Small intestine (tissue), 7 donors: ENCODE data around the gene SPEM1. TPM values are rescaled to one million over a fixed set of nuclear protein-coding genes. Genes with fewer than 3 reads are reported as not detected.

Experiments used
- DNase-seq, 2 donors: peaks; one replicate each; pipeline versions ENCODE4 v3.0.0 to v3.0.0-alpha.2; 2013
- FAIRE-seq: peaks from 2 replicates; lab custom pipeline; 2012; peaks lifted over from hg19 to GRCh38; lab: Jason Lieb, UNC
- H3K27ac ChIP-seq, 3 donors: one replicate each; pipeline ENCODE4 v1.5.1; 2013; ENCODE audit warnings: low read length in 2 of 3, mild to moderate bottlenecking in 2 of 3, control low read depth in 1 of 3, inconsistent platforms in 1 of 3, low read depth in 1 of 3, moderate library complexity in 1 of 3
- H3K27me3 ChIP-seq, 3 donors: one replicate each; pipeline ENCODE4 v1.6.1; 2013; ENCODE audit warnings: low read length in 3 of 3, inconsistent platforms in 1 of 3; ENCODE audit not compliant: control insufficient read depth in 3 of 3, insufficient read depth in 3 of 3
- H3K36me3 ChIP-seq, 3 donors: one replicate each; pipeline ENCODE4 v1.6.1; 2013; ENCODE audit warnings: low read length in 3 of 3, inconsistent platforms in 1 of 3, low read depth in 1 of 3, mild to moderate bottlenecking in 1 of 3, moderate library complexity in 1 of 3; ENCODE audit not compliant: control insufficient read depth in 3 of 3, insufficient read depth in 2 of 3
- H3K4me1 ChIP-seq, 3 donors: one replicate each; pipeline ENCODE4 v1.6.1; 2013; ENCODE audit warnings: low read length in 2 of 3, inconsistent platforms in 1 of 3, low read depth in 1 of 3, mild to moderate bottlenecking in 1 of 3, moderate library complexity in 1 of 3; ENCODE audit not compliant: control insufficient read depth in 3 of 3, insufficient read depth in 2 of 3
- H3K4me3 ChIP-seq, 3 donors: one replicate each; pipeline ENCODE4 v1.5.1; 2013; ENCODE audit warnings: low read length in 3 of 3, control low read depth in 1 of 3, inconsistent platforms in 1 of 3, low read depth in 1 of 3, mild to moderate bottlenecking in 1 of 3, moderate library complexity in 1 of 3
- H3K9me3 ChIP-seq, 2 donors: one replicate each; pipeline ENCODE4 v1.6.1; 2013; ENCODE audit warnings: low read depth in 1 of 2, low read length in 1 of 2; ENCODE audit not compliant: control insufficient read depth in 2 of 2, insufficient read depth in 1 of 2
- WGBS, 3 donors: extraction: QIAGEN DNeasy Blood & Tissue Kit; methylation state at CpG; one replicate each; pipeline ENCODE4 v1.1.7; 2013; 5-methylcytosine and 5-hydroxymethylcytosine counted together
- polyA plus RNA-seq, 4 donors: library from polyadenylated mRNA; stranded (reverse) in 3 of 4; unstranded in 1 of 4; fragments of 200-250 nt in 3 of 4; fragments of 120-200 nt in 1 of 4; gene quantifications; one replicate each; pipeline versions ENCODE4 v1.2.1 to v1.2.3, GENCODE V29; 2013
- donor health status: healthy with polysubstance abuse.
- donor health status: control.
- donor health status: control.
- donor health status: Bipolar disorder and iron deficiency.
- donor health status: healthy.

Gene SPEM1
- polyA plus RNA-seq, 4 donors = not detected

GRCh38 chr17:7437950-7438614 is 18.0 kb downstream of the SPEM1 start:
- H3K27me3 ChIP-seq = peaks cover 3 to 72% (median 10%) of the 10 kb centered on the region in 3 donors
- DNase-seq = peak; percentile 40 to 71
- no peak for FAIRE-seq
- 14 to 17% (median 15%) methylated on average over 42 to 48 of the region's 48 CpGs for WGBS, 3 donors
- H3K36me3 ChIP-seq = peaks cover 0 to 2% (median 0%) of the 10 kb centered on the region in 3 donors
- H3K4me1 ChIP-seq = peaks cover 0 to 41% (median 4%) of the 10 kb centered on the region in 3 donors
- peak overlapping the region in 2 of 3 donors; percentile 28 to 31 for H3K4me3 ChIP-seq
- no peak overlapping the region for H3K27ac ChIP-seq
- no peaks in the 10 kb centered on the region for H3K9me3 ChIP-seq

- H3K9me3 ChIP-seq = no peaks in the 10 kb centered on the region
- 43 to 50% (median 45%) methylated on average over 11 of the region's 11 CpGs for WGBS, 3 donors
- no peak overlapping the region for H3K27ac ChIP-seq
- H3K36me3 ChIP-seq = peaks cover 0 to 2% (median 0%) of the 10 kb centered on the region in 3 donors
- H3K27me3 ChIP-seq = peaks cover 3 to 79% (median 10%) of the 10 kb centered on the region in 3 donors
- peaks cover 0 to 41% (median 4%) of the 10 kb centered on the region in 3 donors for H3K4me1 ChIP-seq
- peak overlapping the region in 1 of 3 donors; percentile 28 for H3K4me3 ChIP-seq
- FAIRE-seq = no peak
- DNase-seq = no peak
Measured at GRCh38 chr17:7438656-7439460, 18.7 kb downstream of the SPEM1 start.

GRCh38 chr17:7439462-7440112 is 19.5 kb downstream of the SPEM1 start, which contains the start of gene FGF11:
Gene FGF11 (plus strand): TSS chr17:7439512. CDS start chr17:7439621, 109 bp downstream.
- peaks cover 0 to 2% (median 0%) of the 10 kb centered on the region in 3 donors for H3K36me3 ChIP-seq
- H3K27me3 ChIP-seq = peaks cover 3 to 81% (median 10%) of the 10 kb centered on the region in 3 donors
- H3K4me1 ChIP-seq = peaks cover 0 to 41% (median 4%) of the 10 kb centered on the region in 3 donors
- H3K9me3 ChIP-seq = no peaks in the 10 kb centered on the region
- DNase-seq = peak in 1 of 2 donors; percentile 50
- FAIRE-seq = no peak
- H3K4me3 ChIP-seq = peak within 1 kb of the TSS in 2 of 3 donors; percentile 33 to 38
- 2 to 4% (median 3%) methylated on average over 46 to 50 of the region's 50 CpGs for WGBS, 3 donors
- no peak within 1 kb of the TSS for H3K27ac ChIP-seq

GRCh38 chr17:7440113-7440833 is 20.1 kb downstream of the SPEM1 start:
- peaks cover 3 to 86% (median 10%) of the 10 kb centered on the region in 3 donors for H3K27me3 ChIP-seq
- no peaks in the 10 kb centered on the region for H3K9me3 ChIP-seq
- H3K27ac ChIP-seq = no peak overlapping the region
- DNase-seq = peak; percentile 38 to 63
- 2 to 3% (median 2%) methylated on average over 42 to 46 of the region's 46 CpGs for WGBS, 3 donors
- no peak for FAIRE-seq
- peaks cover 0 to 2% (median 0%) of the 10 kb centered on the region in 3 donors for H3K36me3 ChIP-seq
- H3K4me1 ChIP-seq = peaks cover 0 to 45% (median 4%) of the 10 kb centered on the region in 3 donors
- peak overlapping the region in 2 of 3 donors; percentile 22 to 38 for H3K4me3 ChIP-seq

GRCh38 chr17:7440834-7441195 is 20.7 kb downstream of the SPEM1 start:
- peaks cover 0 to 2% (median 0%) of the 10 kb centered on the region in 3 donors for H3K36me3 ChIP-seq
- DNase-seq = no peak
- H3K27ac ChIP-seq = no peak overlapping the region
- no peak overlapping the region for H3K4me3 ChIP-seq
- H3K9me3 ChIP-seq = no peaks in the 10 kb centered on the region
- peaks cover 0 to 51% (median 4%) of the 10 kb centered on the region in 3 donors for H3K4me1 ChIP-seq
- no peak for FAIRE-seq
- H3K27me3 ChIP-seq = peaks cover 3 to 89% (median 10%) of the 10 kb centered on the region in 3 donors
- 6 to 21% (median 11%) methylated on average over 7 to 12 of the region's 12 CpGs for WGBS, 3 donors

- Histone ChIP-seq H3K9me3 (no peaks in the 10 kb centered on the region), H3K4me3 (no peak overlapping the region), H3K4me1 (peaks cover 0 to 52% (median 4%) of the 10 kb centered on the region in 3 donors), H3K27ac (no peak overlapping the region), H3K27me3 (peaks cover 3 to 89% (median 10%) of the 10 kb centered on the region in 3 donors), H3K36me3 (peaks cover 0 to 2% (median 0%) of the 10 kb centered on the region in 3 donors)
- FAIRE-seq (no peak), DNase-seq (no peak)
- WGBS, 3 donors = 65 to 73% (median 67%) methylated on average over 7 of the region's 7 CpGs
Measured at GRCh38 chr17:7441266-7441665, 21.1 kb downstream of the SPEM1 start.

- 75 to 87% (median 80%) methylated on average over 2 of the region's 2 CpGs for WGBS, 3 donors
- no peak overlapping the region for H3K27ac ChIP-seq
- DNase-seq = no peak
- no peaks in the 10 kb centered on the region for H3K9me3 ChIP-seq
- peaks cover 0 to 51% (median 4%) of the 10 kb centered on the region in 3 donors for H3K4me1 ChIP-seq
- no peak overlapping the region for H3K4me3 ChIP-seq
- H3K36me3 ChIP-seq = peaks cover 0 to 2% (median 0%) of the 10 kb centered on the region in 3 donors
- FAIRE-seq = no peak
- peaks cover 3 to 91% (median 11%) of the 10 kb centered on the region in 3 donors for H3K27me3 ChIP-seq
Measured at GRCh38 chr17:7442142-7442541, 22.0 kb downstream of the SPEM1 start.
